Measurements from ENCODE around the gene LHX8.

- TF ChIP-seq CTCF (IDR thresholded peaks at IDR 0.05) (no peak), POLR2AphosphoS5 (IDR thresholded peaks at IDR 0.05) (no peak), POLR2A (IDR thresholded peaks at IDR 0.05) (no peak)
Observed at GRCh38 chr1:75133750-75134646, at the start of gene LHX8.

Measured in prostate gland (tissue), 2 donors.